Liver (tissue), 3 donors: Measurements from ENCODE around the gene CDH13.

Experiments used
- CTCF ChIP-seq: fragments of 150-350 bp; IDR thresholded peaks from 2 replicates; pipeline ENCODE4 v1.5.1; 2017; ENCODE audit warnings: improper control_type of control experiment, low read depth, low read length; ENCODE audit not compliant: missing input control
- MAX ChIP-seq: IDR thresholded peaks from 2 replicates; pipeline ENCODE4 v1.6.1; 2016; ENCODE audit warnings: antibody characterized with exemption
- RAD21 ChIP-seq, 2 donors: IDR thresholded peaks; 2 replicates each; pipeline ENCODE4 v1.6.1; 2016; ENCODE audit warnings: antibody characterized with exemption in 2 of 2, mild to moderate bottlenecking in 2 of 2
- REST ChIP-seq: IDR thresholded peaks from 2 replicates; pipeline ENCODE4 v1.6.1; 2016; ENCODE audit warnings: antibody characterized with exemption, mild to moderate bottlenecking
- YY1 ChIP-seq: IDR thresholded peaks from 2 replicates; pipeline ENCODE4 v1.6.1; 2016; ENCODE audit warnings: antibody characterized with exemption, mild to moderate bottlenecking
- donor health status: healthy.
- donor health status: healthy.

- no peak for TF ChIP-seq CTCF
- no peak for TF ChIP-seq REST
- no peak for TF ChIP-seq MAX
- TF ChIP-seq YY1, result no peak
- no peak for TF ChIP-seq RAD21 (IDR thresholded peaks at IDR 0.05)
Measured at GRCh38 chr16:83692224-83692623, 1065.5 kb downstream of the CDH13 start.
